K562 (cell line): Measurements from ENCODE around the gene LYG2. TPM values are rescaled to one million over a fixed set of nuclear protein-coding genes. Genes with fewer than 3 reads are reported as not detected.

Experiments
- ATAC-seq: fragments of 200-7000 bp; cut with Tn5 transposase; 3 replicates; pipeline ENCODE4 v1.9.1; 2020; ENCODE audit warnings: moderate library complexity
- BruUV-seq: library from RNA; stranded (reverse); fragments of 400-500 nt; replicated peaks from 2 replicates; lab custom pipeline; 2021; lab: Mats Ljungman, UMichigan
- CTCF ChIA-PET: fragments of 300-600 bp; formaldehyde crosslinking; extraction: SDS; loops from one replicate; lab custom pipeline; 2021; ENCODE audit warnings: low intra/inter-chr PET ratio; lab: Yijun Ruan, JAX
- POLR2A ChIA-PET: fragments of 300-600, 350-650 bp; sonication (Branson Sonifier 250); formaldehyde crosslinking; extraction: SDS; loops from one replicate; lab custom pipeline; 2021; ENCODE audit warnings: antibody characterized with exemption, inconsistent platforms; lab: Yijun Ruan, JAX
- DNase-seq, 4 experiments: peaks; one replicate each; pipeline versions ENCODE4 v3.0.0 to v3.0.0-alpha.2; 2011 to 2018; ENCODE audit warnings: low spot score in 3 of 4, mixed read lengths in 3 of 4; ENCODE audit errors: extremely low read depth in 1 of 4
- FAIRE-seq: peaks from 2 replicates; lab custom pipeline; 2011; peaks lifted over from hg19 to GRCh38; lab: Jason Lieb, UNC
- H2AFZ ChIP-seq: 2 replicates; pipeline ENCODE4 v1.6.0; 2011; ENCODE audit warnings: low read depth, low read length, control low read depth, inconsistent platforms
- H3K27ac ChIP-seq: fragments of 200-600 bp; 3 replicates; pipeline ENCODE4 v1.8.0; 2011; ENCODE audit warnings: low read depth, mild to moderate bottlenecking, control low read depth, inconsistent platforms, low read length, moderate library complexity, mixed read lengths; ENCODE audit errors: extremely low read depth
- H3K27me3 ChIP-seq, 2 experiments: fragments of 300-600 bp in 1 of 2; 2 replicates in 1 of 2; 3 replicates in 1 of 2; pipeline versions ENCODE4 v1.6.0 to v1.8.0; 2011; ENCODE audit warnings: inconsistent platforms in 2 of 2, low read length in 2 of 2, mild to moderate bottlenecking in 1 of 2, mixed read lengths in 1 of 2, moderate library complexity in 1 of 2; ENCODE audit not compliant: control insufficient read depth in 2 of 2, insufficient read depth in 2 of 2
- H3K36me3 ChIP-seq: fragments of 300-600 bp; 3 replicates; pipeline ENCODE4 v1.8.0; 2011; ENCODE audit warnings: mild to moderate bottlenecking, low read length, inconsistent platforms; ENCODE audit not compliant: control insufficient read depth, insufficient read depth
- H3K4me1 ChIP-seq, 2 experiments: fragments of 200-600 bp in 1 of 2; replicated peaks in 1 of 2; 2 replicates in 1 of 2; 3 replicates in 1 of 2; pipeline versions ENCODE4 v1.5.1 to v1.8.0; 2011; ENCODE audit warnings: inconsistent platforms in 2 of 2, low read length in 2 of 2, mild to moderate bottlenecking in 1 of 2, mixed read lengths in 1 of 2, moderate library complexity in 1 of 2; ENCODE audit not compliant: control insufficient read depth in 2 of 2, insufficient read depth in 2 of 2
- H3K4me2 ChIP-seq: 2 replicates; pipeline ENCODE4 v1.6.1; 2011; ENCODE audit warnings: low read length, control low read depth, inconsistent platforms, mixed read lengths; ENCODE audit not compliant: insufficient read depth
- H3K4me3 ChIP-seq: fragments of 200-600 bp; sonication (generic), shearing (Covaris generic); 2 replicates; pipeline ENCODE4 v1.5.1; 2016; ENCODE audit warnings: control low read depth, inconsistent platforms
- H3K79me2 ChIP-seq: fragments of 200-600 bp; 3 replicates; pipeline ENCODE4 v1.8.0; 2011; ENCODE audit warnings: low read length, inconsistent platforms; ENCODE audit not compliant: control insufficient read depth, insufficient read depth
- H3K9ac ChIP-seq, 2 experiments: 2 replicates each; pipeline versions ENCODE4 v1.6.0 to v1.6.1; 2011; ENCODE audit warnings: low read depth in 2 of 2, low read length in 2 of 2, control low read depth in 1 of 2, inconsistent platforms in 1 of 2, mild to moderate bottlenecking in 1 of 2, mixed read lengths in 1 of 2; ENCODE audit not compliant: insufficient read depth in 1 of 2
- H3K9me1 ChIP-seq: one replicate; pipeline ENCODE4 v1.6.0; 2011; ENCODE audit warnings: inconsistent platforms, mild to moderate bottlenecking, low read length, moderate library complexity; ENCODE audit not compliant: control insufficient read depth, insufficient read depth
- H3K9me3 ChIP-seq: replicated peaks from 2 replicates; pipeline ENCODE4 v1.5.1; 2011; ENCODE audit warnings: low read depth, low read length, inconsistent platforms; ENCODE audit not compliant: control insufficient read depth, insufficient read depth
- H4K20me1 ChIP-seq: replicated peaks from 2 replicates; pipeline ENCODE4 v1.6.1; 2011; ENCODE audit warnings: low read length, inconsistent platforms, mixed read lengths; ENCODE audit not compliant: control insufficient read depth, insufficient read depth
- KDM5B ChIP-seq: fragments of 200-600 bp; sonication (generic); IDR thresholded peaks from 2 replicates; pipeline ENCODE4 v1.6.1; 2012; ENCODE audit warnings: low read depth, mild to moderate bottlenecking, moderate library complexity, low read length, control low read depth, inconsistent platforms; ENCODE audit not compliant: insufficient replicate concordance
- MXI1 ChIP-seq: IDR thresholded peaks from 2 replicates; pipeline ENCODE4 v1.6.1; 2011; ENCODE audit warnings: low read depth, mild to moderate bottlenecking, improper control_type of control experiment, low read length
- WGBS: fragments of 100-300 bp; shearing (Covaris generic); methylation state at CpG from one replicate; pipeline ENCODE4 v1.1.6; 2016; ENCODE audit warnings: low coverage, mixed read lengths; ENCODE audit not compliant: insufficient coverage; ENCODE audit errors: missing lambda C conversion rate; 5-methylcytosine and 5-hydroxymethylcytosine counted together
- in situ Hi-C: fragments of 300-500 bp; cut with MboI; formaldehyde crosslinking; loops from 4 replicates; pipeline ENCODE4 v1.15.0; 2018; ENCODE audit warnings: inconsistent platforms, mixed read lengths
- intact Hi-C: fragments of 100-400 bp; cut with micrococcal nuclease; formaldehyde crosslinking; loops from 2 replicates; pipeline ENCODE4 v1.14.2; 2022
- polyA plus RNA-seq, 8 experiments: library from polyadenylated mRNA; depleted of rRNA in 4 of 8; stranded (reverse) in 5 of 8; unstranded in 3 of 8; fragments of >200 nt; fragmentation: Nextera tagmentation in 2 of 8; fragmentation: Illumina TruSeq in 1 of 8; extraction: Ambion mirVana in 2 of 8; extraction: Trizol in 1 of 8; gene quantifications; 2 replicates each; pipeline versions ENCODE4 v1.2.1 to v1.2.3, GENCODE V29; 2011 to 2014; ENCODE audit warnings: inconsistent platforms in 1 of 8, missing spikeins in 1 of 8
- total RNA-seq, 7 experiments: library from RNA; depleted of rRNA in 6 of 7; stranded (reverse); fragments of >200 nt in 6 of 7; fragmentation: Illumina TruSeq in 2 of 7; extraction: Trizol in 2 of 7; gene quantifications; 2 replicates each; pipeline versions ENCODE4 v1.2.1 to v1.2.3, GENCODE V29; 2011 to 2021; ENCODE audit warnings: low replicate concordance in 1 of 7
- TF ChIP-seq, protein P1 (sequence below), 2 experiments: IDR thresholded peaks in 1 of 2; conservative IDR thresholded peaks in 1 of 2; 2 replicates each; pipeline ENCODE4 v1.6.1; 2016; ENCODE audit warnings: low read depth in 2 of 2, mild to moderate bottlenecking in 1 of 2, missing compliant biosample characterization in 1 of 2, missing genetic modification characterization in 1 of 2, moderate library complexity in 1 of 2

LYG2 gene
- total and polyA plus RNA-seq, 9 of the 15 experiments (the other 6 are each of a cell fraction or from before 2014, with no cell fraction given) = 0.15 to 0.21 (median 0.17) TPM; not detected in 6

DNA sequence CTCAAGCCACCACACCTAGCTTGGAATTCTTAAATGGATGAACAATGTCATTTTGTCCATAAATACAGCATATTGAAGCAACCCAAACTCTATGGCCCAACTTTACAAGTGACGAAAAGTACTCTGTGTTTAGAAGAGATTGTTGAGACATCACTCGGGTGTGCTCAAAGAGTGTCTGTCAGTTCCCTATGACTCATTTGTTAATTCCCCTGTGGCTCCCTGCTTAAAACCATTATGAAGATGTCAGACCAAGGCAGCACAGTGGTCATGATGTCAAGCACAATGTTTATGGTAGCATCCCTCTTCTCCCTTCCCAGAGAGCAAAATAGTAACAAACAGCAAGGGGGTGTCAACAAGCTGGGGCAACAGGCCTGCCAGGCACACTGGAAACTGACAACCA lies 42.5 kb upstream of the LYG2 start:
- H2AFZ ChIP-seq = no peak overlapping the region
- H4K20me1 ChIP-seq = no peaks in the 10 kb centered on the region
- no TSS peak for BruUV-seq
- WGBS = 40% methylated on average over 2 of the region's 2 CpGs
- ChIA-PET CTCF (no interaction called here), POLR2A (interaction anchor here (0.7 kb wide), 1 partner anchor 21 kb away, joined by 3 read pairs; no protein-coding TSS in a partner anchor)
- intact Hi-C loops = no loop called here
- H3K9ac ChIP-seq = no peak overlapping the region
- no peak for ATAC-seq
- H3K4me2 ChIP-seq = no peak overlapping the region
- no peaks in the 10 kb centered on the region for H3K9me3 ChIP-seq
- DNase-seq = no peak
- no peak for TF ChIP-seq MXI1
- TF ChIP-seq, protein P1, sequence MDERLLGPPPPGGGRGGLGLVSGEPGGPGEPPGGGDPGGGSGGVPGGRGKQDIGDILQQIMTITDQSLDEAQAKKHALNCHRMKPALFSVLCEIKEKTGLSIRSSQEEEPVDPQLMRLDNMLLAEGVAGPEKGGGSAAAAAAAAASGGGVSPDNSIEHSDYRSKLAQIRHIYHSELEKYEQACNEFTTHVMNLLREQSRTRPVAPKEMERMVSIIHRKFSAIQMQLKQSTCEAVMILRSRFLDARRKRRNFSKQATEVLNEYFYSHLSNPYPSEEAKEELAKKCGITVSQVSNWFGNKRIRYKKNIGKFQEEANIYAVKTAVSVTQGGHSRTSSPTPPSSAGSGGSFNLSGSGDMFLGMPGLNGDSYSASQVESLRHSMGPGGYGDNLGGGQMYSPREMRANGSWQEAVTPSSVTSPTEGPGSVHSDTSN (CRISPR knock-in tag; IDR thresholded peaks at IDR 0.05; ENCODE audit: low read depth) = no peak
- TF ChIP-seq, protein P1 (tag; conservative IDR thresholded peaks at IDR 0.05; ENCODE audit: low read depth) = no peak
- TF ChIP-seq KDM5B = no peak
- no peak overlapping the region for H3K4me3 ChIP-seq
- H3K79me2 ChIP-seq = no peaks in the 10 kb centered on the region
- H3K9me1 ChIP-seq = no peaks in the 10 kb centered on the region
- no peaks in the 10 kb centered on the region for H3K27me3 ChIP-seq
- no peak for FAIRE-seq
- H3K27ac ChIP-seq = no peak overlapping the region
- H3K4me1 ChIP-seq = no peaks in the 10 kb centered on the region
- H3K36me3 ChIP-seq = 0 out of 3 replicates have a peak, but pooled peaks cover 4% of the 10 kb centered on the region
- in situ Hi-C loops = no loop called here
